H1 (cell line): ENCODE measurements around the gene FPR2. TPM values are rescaled to one million over a fixed set of nuclear protein-coding genes. Genes with fewer than 3 reads are reported as not detected.

Experiments used
- RFX5 ChIP-seq: IDR thresholded peaks from 2 replicates; pipeline ENCODE4 v1.6.1; 2011; ENCODE audit warnings: low read depth, low read length, improper control_type of control experiment, borderline replicate concordance
- polyA plus RNA-seq, 7 experiments: library from polyadenylated mRNA; depleted of rRNA in 3 of 7; stranded (reverse) in 5 of 7; unstranded in 2 of 7; fragments of >200 nt in 5 of 7; fragments of 200-250 nt in 2 of 7; gene quantifications; 1 replicate in 5 of 7; 2 replicates in 1 of 7; 4 replicates in 1 of 7; pipeline versions ENCODE4 v1.2.1 to v1.2.3, GENCODE V29; 2011 to 2013; ENCODE audit warnings: missing spikeins in 2 of 7, mixed read lengths in 2 of 7
- total RNA-seq: library from RNA; stranded (reverse); fragmentation: NEBNext Ultra II Directional; extraction: Animal tissue kit (Norgen Biotek cat#: 25700); gene quantifications from 2 replicates; pipeline ENCODE4 v1.2.1, GENCODE V29; 2021
- TF ChIP-seq, protein P1 (sequence below), 3 experiments: IDR thresholded peaks; 1 replicate in 2 of 3; 2 replicates in 1 of 3; pipeline versions ENCODE4 v1.5.1 to v1.6.1; 2011; ENCODE audit warnings: low read length in 3 of 3, mild to moderate bottlenecking in 3 of 3, inconsistent platforms in 2 of 3, low read depth in 1 of 3, moderate library complexity in 1 of 3; ENCODE audit not compliant: insufficient read depth in 1 of 3; ENCODE audit errors: control extremely low read depth in 1 of 3

Gene FPR2
- total and polyA plus RNA-seq, 2 of the 8 experiments (the other 6 are each of a cell fraction or from before 2014, with no cell fraction given): 0.17 TPM; not detected in 1

DNA sequence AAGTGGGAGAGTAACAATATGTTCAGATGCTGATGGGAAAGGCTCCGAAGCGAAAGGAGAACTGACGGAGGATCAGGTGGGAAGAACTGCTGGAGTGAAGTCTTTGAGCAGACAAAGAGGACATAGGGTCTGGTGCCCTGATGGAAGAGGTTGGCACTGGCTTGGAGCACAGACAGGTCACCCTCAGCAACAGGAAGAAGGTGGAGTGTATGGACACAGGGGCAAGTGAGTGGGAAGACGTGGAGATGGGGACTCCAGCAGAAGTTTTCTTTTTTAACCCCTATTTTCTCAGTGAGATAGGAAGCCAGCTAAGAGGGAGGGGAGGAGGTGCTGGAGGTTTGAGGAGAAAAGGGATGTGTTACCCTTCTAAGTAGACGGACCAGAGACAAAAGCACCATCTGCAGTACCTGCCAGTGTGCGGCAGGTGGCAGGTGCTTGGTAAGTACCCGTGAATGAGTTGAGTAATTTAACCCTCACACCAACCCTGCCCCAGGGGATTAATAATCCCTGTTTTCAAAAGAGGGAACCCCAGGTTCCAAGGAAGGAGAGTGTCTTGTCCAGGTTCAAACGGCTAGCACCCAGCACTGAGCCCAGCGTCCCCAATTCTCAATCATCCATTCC is 48.4 kb upstream of the FPR2 start (continued):
- TF ChIP-seq, protein P1, sequence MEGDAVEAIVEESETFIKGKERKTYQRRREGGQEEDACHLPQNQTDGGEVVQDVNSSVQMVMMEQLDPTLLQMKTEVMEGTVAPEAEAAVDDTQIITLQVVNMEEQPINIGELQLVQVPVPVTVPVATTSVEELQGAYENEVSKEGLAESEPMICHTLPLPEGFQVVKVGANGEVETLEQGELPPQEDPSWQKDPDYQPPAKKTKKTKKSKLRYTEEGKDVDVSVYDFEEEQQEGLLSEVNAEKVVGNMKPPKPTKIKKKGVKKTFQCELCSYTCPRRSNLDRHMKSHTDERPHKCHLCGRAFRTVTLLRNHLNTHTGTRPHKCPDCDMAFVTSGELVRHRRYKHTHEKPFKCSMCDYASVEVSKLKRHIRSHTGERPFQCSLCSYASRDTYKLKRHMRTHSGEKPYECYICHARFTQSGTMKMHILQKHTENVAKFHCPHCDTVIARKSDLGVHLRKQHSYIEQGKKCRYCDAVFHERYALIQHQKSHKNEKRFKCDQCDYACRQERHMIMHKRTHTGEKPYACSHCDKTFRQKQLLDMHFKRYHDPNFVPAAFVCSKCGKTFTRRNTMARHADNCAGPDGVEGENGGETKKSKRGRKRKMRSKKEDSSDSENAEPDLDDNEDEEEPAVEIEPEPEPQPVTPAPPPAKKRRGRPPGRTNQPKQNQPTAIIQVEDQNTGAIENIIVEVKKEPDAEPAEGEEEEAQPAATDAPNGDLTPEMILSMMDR (IDR thresholded peaks at IDR 0.05; ENCODE audit: control extremely low read depth in 1 of 3, insufficient read depth in 1 of 3, low read depth in 1 of 3, low read length in 3 of 3): peak; percentile 73 to 80 (median 79)
- no peak for TF ChIP-seq RFX5
- TF ChIP-seq, all 59 proteins: peak for 3
